Astrocyte (in vitro differentiated cells and primary cell): Measurements from ENCODE around the gene CAMK2D.

Experiments used
- CTCF ChIP-seq: IDR thresholded peaks from 2 replicates; pipeline ENCODE4 v1.5.1; 2011; ENCODE audit warnings: low read depth, mild to moderate bottlenecking, inconsistent platforms, low read length, moderate library complexity; ENCODE audit not compliant: insufficient read depth
- EZH2 ChIP-seq: IDR thresholded peaks from 2 replicates; pipeline ENCODE4 v1.6.1; 2012; ENCODE audit warnings: mild to moderate bottlenecking, low read length, inconsistent platforms; ENCODE audit not compliant: insufficient read depth

GRCh38 chr4:113548303-113548702, 213.2 kb downstream of the CAMK2D start:
- TF ChIP-seq CTCF: no peak
- TF ChIP-seq EZH2: no peak
